GM19023 (cell line): Measurements from ENCODE around the gene LINS1.

ENCODE experiments used
- ATAC-seq: cut with Tn5 transposase; IDR thresholded peaks from one replicate; pipeline ENCODE4 v1.9.1; 2021; ENCODE audit warnings: mild to moderate bottlenecking, moderate library complexity; ENCODE audit not compliant: unreplicated experiment

The LINS1 gene

GRCh38 chr15:100558771-100559254 lies 43.2 kb downstream of the LINS1 start:
- no peak for ATAC-seq

GRCh38 chr15:100553468-100553867 lies 48.5 kb downstream of the LINS1 start:
- ATAC-seq = no peak

GRCh38 chr15:100547961-100548360 lies 54.0 kb downstream of the LINS1 start:
- no peak for ATAC-seq

- no peak for ATAC-seq
These were observed 57.0 kb downstream of the LINS1 start for GRCh38 chr15:100544946-100545345.

GRCh38 chr15:100544338-100544841 lies 57.6 kb downstream of the LINS1 start:
- ATAC-seq = no peak

- ATAC-seq = no peak
These were observed 59.7 kb downstream of the LINS1 start for GRCh38 chr15:100542290-100542689.

GRCh38 chr15:100537331-100537730 lies 64.7 kb downstream of the LINS1 start:
- no peak for ATAC-seq

GRCh38 chr15:100536733-100537132 lies 65.3 kb downstream of the LINS1 start:
- ATAC-seq = no peak

GRCh38 chr15:100533886-100534285 lies 68.1 kb downstream of the LINS1 start:
- ATAC-seq = no peak

- no peak for ATAC-seq
These were observed 70.1 kb downstream of the LINS1 start for GRCh38 chr15:100531823-100532327.

- no peak for ATAC-seq
These were observed 70.8 kb downstream of the LINS1 start for GRCh38 chr15:100531204-100531603.

GRCh38 chr15:100529556-100529955 lies 72.4 kb downstream of the LINS1 start:
- ATAC-seq = no peak

GRCh38 chr15:100528833-100529428 lies 73.1 kb downstream of the LINS1 start, which contains the start of gene CERS3:
TSS of gene CERS3 (minus strand) at chr15:100528950. CDS start at chr15:100501849, 27,101 bp downstream.
- no peak for ATAC-seq

- ATAC-seq = no peak
These were observed 75.9 kb downstream of the LINS1 start for GRCh38 chr15:100526027-100526481.

- no peak for ATAC-seq
These were observed 76.5 kb downstream of the LINS1 start for GRCh38 chr15:100525436-100525835.

GRCh38 chr15:100524326-100524725 lies 77.7 kb downstream of the LINS1 start:
- no peak for ATAC-seq

GRCh38 chr15:100521907-100522306 lies 80.1 kb downstream of the LINS1 start:
- ATAC-seq = no peak

GRCh38 chr15:100520132-100520921 lies 81.7 kb downstream of the LINS1 start:
- ATAC-seq = no peak

- no peak for ATAC-seq
These were observed 84.1 kb downstream of the LINS1 start for GRCh38 chr15:100517846-100518245.
